ENCODE results near the gene ERC2. TPM values are rescaled to one million over a fixed set of nuclear protein-coding genes. Genes with fewer than 3 reads are reported as not detected.
A peak's percentile ranks its signal among the peaks of the same experiment; 100 is the strongest.
"Not testable (repeated sequence)": the region's sequence is repeated elsewhere in the genome, so short reads cannot be mapped to it uniquely, and the experiment has no call there.

ERC2 gene
- total and polyA plus RNA-seq, 7 experiments from 2014 or later, result not detected

- Histone ChIP-seq H3K4me1 (ENCODE audit: control insufficient read depth in 2 of 2, insufficient read depth in 2 of 2, low read length in 2 of 2) (no peaks in the 10 kb centered on the region), H3K36me3 (ENCODE audit: control insufficient read depth in 2 of 3, insufficient read depth in 3 of 3, low read length in 3 of 3) (no peaks in the 10 kb centered on the region), H3K27ac (ENCODE audit: low read depth, low read length) (no peak overlapping the region), H3K27me3 (ENCODE audit: control insufficient read depth in 2 of 2, insufficient read depth in 2 of 2, low read length in 2 of 2) (no peaks in the 10 kb centered on the region), H3K4me3 (ENCODE audit: low read length) (no peak overlapping the region), H3K9me3 (ENCODE audit: control insufficient read depth in 2 of 3, low read length in 3 of 3) (no peaks in the 10 kb centered on the region)
- Mint-ChIP-seq H3K27me3 (peaks cover 0 to 4% (median 0%) of the 10 kb centered on the region in 5 donors), H3K4me3 (no peak overlapping the region), H3K9me3 (peaks cover 0 to 9% (median 0%) of the 10 kb centered on the region in 11 donors), H3K4me1 (no peaks in the 10 kb centered on the region), H3K27ac (no peak overlapping the region), H3K36me3 (no peaks in the 10 kb centered on the region)
- intact Hi-C loops (cut with micrococcal nuclease), result no loop called here
- ChIA-PET POLR2A (no interaction called here), CTCF (no interaction called here)
- ATAC-seq (no peak), DNase-seq (no peak)
These were observed 962.5 kb downstream of the ERC2 start for GRCh38 chr3:55505776-55506175.

GRCh38 chr3:55505102-55505501, 963.2 kb downstream of the ERC2 start:
- H3K9me3 Mint-ChIP-seq; H3K27me3 ChIP-seq (ENCODE audit: control insufficient read depth in 2 of 2, insufficient read depth in 2 of 2, low read length in 2 of 2); H3K27ac ChIP-seq (ENCODE audit: low read depth, low read length); H3K4me1 Mint-ChIP-seq; CTCF ChIA-PET; POLR2A ChIA-PET; H3K4me3 ChIP-seq (ENCODE audit: low read length); H3K4me3 Mint-ChIP-seq; H3K9me3 ChIP-seq (ENCODE audit: control insufficient read depth in 2 of 3, low read length in 3 of 3); H3K27me3 Mint-ChIP-seq; H3K4me1 ChIP-seq (ENCODE audit: control insufficient read depth in 2 of 2, insufficient read depth in 2 of 2, low read length in 2 of 2); H3K36me3 ChIP-seq (ENCODE audit: control insufficient read depth in 2 of 3, insufficient read depth in 3 of 3, low read length in 3 of 3); DNase-seq; ATAC-seq; H3K36me3 Mint-ChIP-seq; intact Hi-C loops (cut with micrococcal nuclease): not testable (repeated sequence)
- H3K27ac Mint-ChIP-seq, result peak overlapping the region in 1 of 9 donors; percentile 76

GRCh38 chr3:55501905-55502304, 966.4 kb downstream of the ERC2 start:
- Mint-ChIP-seq H3K9me3 (peaks cover 0 to 6% (median 0%) of the 10 kb centered on the region in 11 donors), H3K4me3 (no peak overlapping the region), H3K36me3 (no peaks in the 10 kb centered on the region), H3K27ac (no peak overlapping the region), H3K27me3 (peaks cover 0 to 4% (median 0%) of the 10 kb centered on the region in 5 donors), H3K4me1 (no peaks in the 10 kb centered on the region)
- CTCF ChIA-PET, result no interaction called here
- POLR2A ChIA-PET, result no interaction called here
- no peak overlapping the region for H3K4me3 ChIP-seq (ENCODE audit: low read length)
- no peak for DNase-seq
- no peak for ATAC-seq
- H3K9me3 ChIP-seq (ENCODE audit: control insufficient read depth in 2 of 3, low read length in 3 of 3), result no peaks in the 10 kb centered on the region
- intact Hi-C loops (cut with micrococcal nuclease), result no loop called here
- no peaks in the 10 kb centered on the region for H3K4me1 ChIP-seq (ENCODE audit: control insufficient read depth in 2 of 2, insufficient read depth in 2 of 2, low read length in 2 of 2)
- no peaks in the 10 kb centered on the region for H3K36me3 ChIP-seq (ENCODE audit: control insufficient read depth in 2 of 3, insufficient read depth in 3 of 3, low read length in 3 of 3)
- H3K27ac ChIP-seq (ENCODE audit: low read depth, low read length), result no peak overlapping the region
- no peaks in the 10 kb centered on the region for H3K27me3 ChIP-seq (ENCODE audit: control insufficient read depth in 2 of 2, insufficient read depth in 2 of 2, low read length in 2 of 2)

GRCh38 chr3:55500555-55501330, 967.5 kb downstream of the ERC2 start:
- DNase-seq, result no peak
- Histone ChIP-seq H3K27ac (ENCODE audit: low read depth, low read length) (no peak overlapping the region), H3K9me3 (ENCODE audit: control insufficient read depth in 2 of 3, low read length in 3 of 3) (no peaks in the 10 kb centered on the region), H3K36me3 (ENCODE audit: control insufficient read depth in 2 of 3, insufficient read depth in 3 of 3, low read length in 3 of 3) (no peaks in the 10 kb centered on the region), H3K4me3 (ENCODE audit: low read length) (no peak overlapping the region), H3K4me1 (ENCODE audit: control insufficient read depth in 2 of 2, insufficient read depth in 2 of 2, low read length in 2 of 2) (no peaks in the 10 kb centered on the region), H3K27me3 (ENCODE audit: control insufficient read depth in 2 of 2, insufficient read depth in 2 of 2, low read length in 2 of 2) (no peaks in the 10 kb centered on the region)
- intact Hi-C loops (cut with micrococcal nuclease), result no loop called here
- no peak for ATAC-seq
- no peak overlapping the region for H3K4me3 Mint-ChIP-seq
- peaks cover 0 to 4% (median 0%) of the 10 kb centered on the region in 5 donors for H3K27me3 Mint-ChIP-seq
- ChIA-PET POLR2A (no interaction called here), CTCF (interaction anchor here (0.6 kb wide), 1 partner anchor 330 kb away, joined by 5 read pairs; no protein-coding TSS in a partner anchor)
- H3K4me1 Mint-ChIP-seq, result no peaks in the 10 kb centered on the region
- no peaks in the 10 kb centered on the region for H3K36me3 Mint-ChIP-seq
- H3K9me3 Mint-ChIP-seq, result peaks cover 0 to 3% (median 0%) of the 10 kb centered on the region in 11 donors
- H3K27ac Mint-ChIP-seq, result no peak overlapping the region

- Histone ChIP-seq H3K27me3 (ENCODE audit: control insufficient read depth in 2 of 2, insufficient read depth in 2 of 2, low read length in 2 of 2) (no peaks in the 10 kb centered on the region), H3K9me3 (ENCODE audit: control insufficient read depth in 2 of 3, low read length in 3 of 3) (no peaks in the 10 kb centered on the region), H3K36me3 (ENCODE audit: control insufficient read depth in 2 of 3, insufficient read depth in 3 of 3, low read length in 3 of 3) (no peaks in the 10 kb centered on the region), H3K4me3 (ENCODE audit: low read length) (no peak overlapping the region), H3K27ac (ENCODE audit: low read depth, low read length) (no peak overlapping the region), H3K4me1 (ENCODE audit: control insufficient read depth in 2 of 2, insufficient read depth in 2 of 2, low read length in 2 of 2) (no peaks in the 10 kb centered on the region)
- ChIA-PET CTCF (no interaction called here), POLR2A (no interaction called here)
- ATAC-seq (no peak), DNase-seq (no peak)
- Mint-ChIP-seq H3K4me1 (no peaks in the 10 kb centered on the region), H3K9me3 (peaks cover 0 to 4% (median 0%) of the 10 kb centered on the region in 11 donors), H3K4me3 (no peak overlapping the region), H3K27me3 (peaks cover 0 to 6% (median 2%) of the 10 kb centered on the region in 5 donors), H3K36me3 (no peaks in the 10 kb centered on the region), H3K27ac (no peak overlapping the region)
- intact Hi-C loops (cut with micrococcal nuclease), result no loop called here
These were observed 969.7 kb downstream of the ERC2 start for GRCh38 chr3:55498520-55498919.

- peaks cover 3 to 14% (median 8%) of the 10 kb centered on the region in 5 donors for H3K27me3 Mint-ChIP-seq
- Histone ChIP-seq H3K9me3 (ENCODE audit: control insufficient read depth in 2 of 3, low read length in 3 of 3) (no peaks in the 10 kb centered on the region), H3K27me3 (ENCODE audit: control insufficient read depth in 2 of 2, insufficient read depth in 2 of 2, low read length in 2 of 2) (no peaks in the 10 kb centered on the region), H3K4me1 (ENCODE audit: control insufficient read depth in 2 of 2, insufficient read depth in 2 of 2, low read length in 2 of 2) (no peaks in the 10 kb centered on the region), H3K4me3 (ENCODE audit: low read length) (no peak overlapping the region), H3K27ac (ENCODE audit: low read depth, low read length) (no peak overlapping the region), H3K36me3 (ENCODE audit: control insufficient read depth in 2 of 3, insufficient read depth in 3 of 3, low read length in 3 of 3) (no peaks in the 10 kb centered on the region)
- no peaks in the 10 kb centered on the region for H3K36me3 Mint-ChIP-seq
- intact Hi-C loops (cut with micrococcal nuclease), result no loop called here
- DNase-seq (no peak), ATAC-seq (no peak)
- H3K9me3 Mint-ChIP-seq, result peaks cover 0 to 4% (median 0%) of the 10 kb centered on the region in 11 donors
- POLR2A ChIA-PET, result no interaction called here
- CTCF ChIA-PET, result no interaction called here
- no peak overlapping the region for H3K4me3 Mint-ChIP-seq
- H3K4me1 Mint-ChIP-seq, result no peaks in the 10 kb centered on the region
- H3K27ac Mint-ChIP-seq, result no peak overlapping the region
These were observed 971.0 kb downstream of the ERC2 start for GRCh38 chr3:55497250-55497649.

- ChIA-PET CTCF (no interaction called here), POLR2A (no interaction called here)
- no peak overlapping the region for H3K27ac ChIP-seq (ENCODE audit: low read depth, low read length)
- H3K27me3 Mint-ChIP-seq, result peaks cover 15 to 24% (median 21%) of the 10 kb centered on the region in 5 donors
- peaks cover 0 to 6% (median 0%) of the 10 kb centered on the region in 11 donors for H3K9me3 Mint-ChIP-seq
- H3K36me3 Mint-ChIP-seq, result no peaks in the 10 kb centered on the region
- H3K4me3 ChIP-seq (ENCODE audit: low read length), result no peak overlapping the region
- no peaks in the 10 kb centered on the region for H3K9me3 ChIP-seq (ENCODE audit: control insufficient read depth in 2 of 3, low read length in 3 of 3)
- H3K4me1 ChIP-seq (ENCODE audit: control insufficient read depth in 2 of 2, insufficient read depth in 2 of 2, low read length in 2 of 2), result no peaks in the 10 kb centered on the region
- DNase-seq (no peak), ATAC-seq (no peak)
- H3K27me3 ChIP-seq (ENCODE audit: control insufficient read depth in 2 of 2, insufficient read depth in 2 of 2, low read length in 2 of 2), result no peaks in the 10 kb centered on the region
- intact Hi-C loops (cut with micrococcal nuclease), result no loop called here
- H3K4me3 Mint-ChIP-seq, result no peak overlapping the region
- H3K4me1 Mint-ChIP-seq, result no peaks in the 10 kb centered on the region
- H3K27ac Mint-ChIP-seq, result no peak overlapping the region
- H3K36me3 ChIP-seq (ENCODE audit: control insufficient read depth in 2 of 3, insufficient read depth in 3 of 3, low read length in 3 of 3), result no peaks in the 10 kb centered on the region
These were observed 973.3 kb downstream of the ERC2 start for GRCh38 chr3:55494976-55495375.
